Upper lobe of left lung (tissue), 6 donors: ENCODE results near the gene MMP11. TPM values are rescaled to one million over a fixed set of nuclear protein-coding genes. Genes with fewer than 3 reads are reported as not detected.
A peak's percentile ranks its signal among the peaks of the same experiment; 100 is the strongest.

Experiments
- ATAC-seq, 2 donors: fragments of 200-7000 bp; cut with Tn5 transposase; one replicate each; pipeline ENCODE4 v1.9.1; 2022; ENCODE audit warnings: mild to moderate bottlenecking in 2 of 2, moderate library complexity in 2 of 2; ENCODE audit not compliant: low FRiP score in 2 of 2
- DNase-seq, 2 donors: peaks; one replicate each; pipeline ENCODE4 v3.0.0-alpha.2; 2019 to 2020
- H3K27ac ChIP-seq, 4 donors: fragments of 200-600 bp; sonication (generic); one replicate each; pipeline ENCODE4 v1.5.1; 2016 to 2019
- H3K27me3 ChIP-seq, 4 donors: fragments of 200-600 bp; sonication (generic); one replicate each; pipeline ENCODE4 v1.5.1; 2017 to 2019
- H3K36me3 ChIP-seq, 4 donors: fragments of 200-600 bp; sonication (generic); one replicate each; pipeline ENCODE4 v1.5.1; 2016 to 2019
- H3K4me1 ChIP-seq, 4 donors: fragments of 200-600 bp; sonication (generic); one replicate each; pipeline ENCODE4 v1.5.1; 2018 to 2019
- H3K4me3 ChIP-seq, 4 donors: fragments of 200-600 bp; sonication (generic); one replicate each; pipeline ENCODE4 v1.5.1; 2017 to 2019; ENCODE audit warnings: mild to moderate bottlenecking in 2 of 4, moderate library complexity in 1 of 4
- H3K9me3 ChIP-seq, 4 donors: fragments of 200-600 bp; sonication (generic); one replicate each; pipeline ENCODE4 v1.5.1; 2018 to 2019
- CTCF ChIP-seq, 6 experiments: fragments of 450-650 bp in 4 of 6; fragments of 200-600 bp in 2 of 6; sonication (generic) in 2 of 6; IDR thresholded peaks; one replicate each; pipeline ENCODE4 v1.5.1; 2016 to 2019; ENCODE audit warnings: antibody characterized with exemption in 6 of 6
- EP300 ChIP-seq, 4 donors: sonication (generic); formaldehyde crosslinking; IDR thresholded peaks; one replicate each; pipeline ENCODE4 v1.5.1; 2017; ENCODE audit warnings: antibody characterized with exemption in 4 of 4, control low read depth in 2 of 4
- POLR2A ChIP-seq, 4 donors: fragments of 450-650 bp; IDR thresholded peaks; one replicate each; pipeline ENCODE4 v1.5.1; 2016 to 2017; ENCODE audit warnings: antibody characterized with exemption in 4 of 4, mild to moderate bottlenecking in 2 of 4
- POLR2AphosphoS5 ChIP-seq, 2 donors: sonication (generic); formaldehyde crosslinking; IDR thresholded peaks; one replicate each; pipeline ENCODE4 v1.5.1; 2017; ENCODE audit warnings: antibody characterized with exemption in 2 of 2
- WGBS, 2 donors: methylation state at CpG; one replicate each; pipeline ENCODE4 v1.1.5; 2017 to 2018; 5-methylcytosine and 5-hydroxymethylcytosine counted together
- total RNA-seq, 6 donors: library from RNA; depleted of rRNA in 4 of 6; stranded (reverse); fragments of >200 nt in 4 of 6; gene quantifications; one replicate each; pipeline versions ENCODE4 v1.1.0 to v1.2.1, GENCODE V29; 2016 to 2021
- donor health status: DM: no; HTN: no; CAD: no; lungs with moderate emphysema.
- donor health status: DM: no; HTN: yes; CAD: no; lungs with severe emphysema.

MMP11 gene
- total RNA-seq, 6 donors from 2014 or later = 0.57 to 7.7 (median 2.9) TPM; not detected in 3

- peak within 1 kb of the TSS; percentile 75 to 80 (median 77) for H3K4me3 ChIP-seq
- no peaks in the 10 kb centered on the region for H3K9me3 ChIP-seq
- TF ChIP-seq CTCF (IDR thresholded peaks at IDR 0.05) (peak in 4 of 6 experiments; percentile 11 to 47 (median 16)), POLR2AphosphoS5 (IDR thresholded peaks at IDR 0.05) (peak; percentile 49 to 60), EP300 (IDR thresholded peaks at IDR 0.05) (no peak), POLR2A (IDR thresholded peaks at IDR 0.05) (peak in 2 of 4 donors; percentile 76 to 78)
- WGBS, 2 donors = 0 to 1% methylated on average over 13 to 54 of the region's 78 CpGs
- peak within 1 kb of the TSS; percentile 90 to 94 (median 92) for H3K27ac ChIP-seq
- ATAC-seq = peak; percentile 93 to 97
- H3K36me3 ChIP-seq = no peaks in the 10 kb centered on the region
- peaks cover 0 to 18% (median 13%) of the 10 kb centered on the region in 4 donors for H3K4me1 ChIP-seq
- peak; percentile 96 to 99 for DNase-seq
- no peaks in the 10 kb centered on the region for H3K27me3 ChIP-seq
Observed at GRCh38 chr22:23750714-23751440, 21.8 kb upstream of the MMP11 start, which contains the start of gene ZNF70. TSS of gene ZNF70 (minus strand) at chr22:23751112. CDS start at chr22:23745140, 5,972 bp downstream.

- Histone ChIP-seq H3K4me1 (peaks cover 0 to 18% (median 13%) of the 10 kb centered on the region in 4 donors), H3K4me3 (peak overlapping the region; percentile 51 to 78 (median 76)), H3K36me3 (no peaks in the 10 kb centered on the region), H3K27ac (peak overlapping the region; percentile 90 to 94 (median 92)), H3K9me3 (no peaks in the 10 kb centered on the region), H3K27me3 (no peaks in the 10 kb centered on the region)
- no peak for TF ChIP-seq CTCF (IDR thresholded peaks at IDR 0.05)
- TF ChIP-seq POLR2AphosphoS5 (IDR thresholded peaks at IDR 0.05) = no peak
- TF ChIP-seq POLR2A (IDR thresholded peaks at IDR 0.05) = no peak
- TF ChIP-seq EP300 (IDR thresholded peaks at IDR 0.05) = no peak
- WGBS, 2 donors = 39 to 56% methylated on average over 17 to 22 of the region's 22 CpGs
- peak in 1 of 2 donors; percentile 79 for DNase-seq
- peak; percentile 4 to 54 for ATAC-seq
Observed at GRCh38 chr22:23751441-23751996, 21.1 kb upstream of the MMP11 start.

GRCh38 chr22:23752090-23752691, 20.5 kb upstream of the MMP11 start:
- peak overlapping the region in 1 of 4 donors; percentile 75 for H3K4me3 ChIP-seq
- H3K36me3 ChIP-seq = no peaks in the 10 kb centered on the region
- ATAC-seq = no peak
- H3K9me3 ChIP-seq = no peaks in the 10 kb centered on the region
- peak in 1 of 2 donors; percentile 32 for DNase-seq
- no peak overlapping the region for H3K27ac ChIP-seq
- no peaks in the 10 kb centered on the region for H3K27me3 ChIP-seq
- TF ChIP-seq CTCF (IDR thresholded peaks at IDR 0.05) = no peak
- WGBS, 2 donors = 75 to 91% methylated on average over 5 to 9 of the region's 9 CpGs
- H3K4me1 ChIP-seq = peaks cover 0 to 18% (median 13%) of the 10 kb centered on the region in 4 donors

- DNase-seq (peak in 1 of 2 donors; percentile 39), ATAC-seq (no peak)
- H3K4me1 ChIP-seq = peaks cover 0 to 18% (median 13%) of the 10 kb centered on the region in 4 donors
- H3K36me3 ChIP-seq = no peaks in the 10 kb centered on the region
- no peaks in the 10 kb centered on the region for H3K9me3 ChIP-seq
- H3K4me3 ChIP-seq = no peak overlapping the region
- no peaks in the 10 kb centered on the region for H3K27me3 ChIP-seq
- no peak for TF ChIP-seq POLR2AphosphoS5 (IDR thresholded peaks at IDR 0.05)
- TF ChIP-seq POLR2A (IDR thresholded peaks at IDR 0.05) = no peak
- TF ChIP-seq CTCF (IDR thresholded peaks at IDR 0.05) = no peak
- TF ChIP-seq EP300 (IDR thresholded peaks at IDR 0.05) = no peak
- WGBS, 2 donors = 94% methylated on average over 16 of the region's 16 CpGs
- no peak overlapping the region for H3K27ac ChIP-seq
Observed at GRCh38 chr22:23752750-23753149, 19.9 kb upstream of the MMP11 start.
